ENCODE data around the gene ODR4.
A peak's percentile ranks its signal among the peaks of the same experiment; 100 is the strongest.

The ODR4 gene

DNA sequence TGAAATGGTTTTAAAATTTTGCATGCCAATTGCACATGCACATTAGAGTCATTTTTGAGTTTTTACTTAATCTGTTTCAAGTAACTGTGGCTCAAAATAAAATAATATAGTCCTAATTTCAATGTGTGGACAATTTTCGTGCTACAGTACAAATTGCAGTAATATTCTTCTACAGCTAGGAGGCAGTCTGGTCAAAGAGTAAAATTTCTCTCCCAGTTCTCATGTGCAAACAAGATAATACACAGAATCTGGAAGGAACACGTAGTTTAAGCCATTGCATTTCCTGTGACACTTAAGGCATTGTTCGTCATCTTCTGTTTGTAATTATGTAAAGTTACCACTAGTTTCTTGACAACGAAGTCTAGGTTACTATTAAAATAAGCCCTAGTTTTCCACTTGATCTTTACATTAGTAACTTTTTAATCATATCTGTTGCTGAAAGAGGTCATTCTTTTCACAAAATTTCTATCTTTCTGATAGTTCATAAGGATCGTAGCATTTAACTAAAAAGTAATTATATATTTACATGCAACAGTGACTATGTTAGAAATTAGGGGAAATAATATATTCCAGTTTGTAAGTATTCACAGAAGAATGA lies 28.9 kb downstream of the ODR4 start:
- TF ChIP-seq ZFX (IDR thresholded peaks at IDR 0.05; ENCODE audit: borderline replicate concordance) = no peak
- TF ChIP-seq, protein P1, sequence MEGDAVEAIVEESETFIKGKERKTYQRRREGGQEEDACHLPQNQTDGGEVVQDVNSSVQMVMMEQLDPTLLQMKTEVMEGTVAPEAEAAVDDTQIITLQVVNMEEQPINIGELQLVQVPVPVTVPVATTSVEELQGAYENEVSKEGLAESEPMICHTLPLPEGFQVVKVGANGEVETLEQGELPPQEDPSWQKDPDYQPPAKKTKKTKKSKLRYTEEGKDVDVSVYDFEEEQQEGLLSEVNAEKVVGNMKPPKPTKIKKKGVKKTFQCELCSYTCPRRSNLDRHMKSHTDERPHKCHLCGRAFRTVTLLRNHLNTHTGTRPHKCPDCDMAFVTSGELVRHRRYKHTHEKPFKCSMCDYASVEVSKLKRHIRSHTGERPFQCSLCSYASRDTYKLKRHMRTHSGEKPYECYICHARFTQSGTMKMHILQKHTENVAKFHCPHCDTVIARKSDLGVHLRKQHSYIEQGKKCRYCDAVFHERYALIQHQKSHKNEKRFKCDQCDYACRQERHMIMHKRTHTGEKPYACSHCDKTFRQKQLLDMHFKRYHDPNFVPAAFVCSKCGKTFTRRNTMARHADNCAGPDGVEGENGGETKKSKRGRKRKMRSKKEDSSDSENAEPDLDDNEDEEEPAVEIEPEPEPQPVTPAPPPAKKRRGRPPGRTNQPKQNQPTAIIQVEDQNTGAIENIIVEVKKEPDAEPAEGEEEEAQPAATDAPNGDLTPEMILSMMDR (IDR thresholded peaks at IDR 0.05) = peak; percentile 97
- no peak overlapping the region for H3K27ac ChIP-seq

DNA sequence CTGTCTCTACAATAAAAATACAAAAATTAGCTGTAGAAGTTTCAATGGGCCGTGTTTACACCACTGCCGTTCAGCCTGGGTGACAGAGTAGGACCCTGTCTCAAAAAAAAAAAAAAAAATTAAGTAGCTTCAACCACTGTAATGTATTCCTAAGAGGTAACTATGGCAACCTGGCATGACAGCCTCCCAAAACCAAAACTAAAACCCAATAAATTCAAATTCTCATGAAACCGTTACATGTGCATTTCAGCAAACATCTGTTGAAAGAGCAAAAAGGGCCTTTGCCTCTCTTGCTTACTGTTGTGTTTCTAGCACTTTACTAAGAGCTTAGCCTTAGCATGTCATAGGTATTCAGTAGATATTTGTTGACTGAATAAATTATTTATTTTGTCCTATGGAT lies 33.5 kb downstream of the ODR4 start:
- TF ChIP-seq ZFX (IDR thresholded peaks at IDR 0.05; ENCODE audit: borderline replicate concordance) = no peak
- TF ChIP-seq, protein P1 (IDR thresholded peaks at IDR 0.05) = no peak

DNA sequence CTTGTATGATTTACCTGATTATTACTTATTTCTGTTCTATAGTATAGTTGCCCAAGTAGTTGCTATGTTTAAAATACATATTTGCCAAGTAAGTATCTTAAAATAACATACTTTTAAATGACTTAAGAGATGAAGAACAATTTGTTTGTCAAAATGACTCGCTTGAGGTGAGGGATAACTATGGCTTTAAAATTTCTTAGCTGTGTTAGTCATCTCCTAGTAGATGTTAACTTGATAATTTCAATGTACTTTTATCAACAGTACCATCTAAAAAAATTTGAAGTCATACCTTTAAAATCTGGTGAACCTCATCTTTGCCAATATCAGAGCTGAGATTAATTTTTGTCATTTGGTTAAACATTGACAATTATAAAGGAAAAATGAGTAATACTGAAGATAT lies 37.7 kb downstream of the ODR4 start:
- TF ChIP-seq, protein P1 (IDR thresholded peaks at IDR 0.05) = no peak
- no peak for TF ChIP-seq ZFX (IDR thresholded peaks at IDR 0.05; ENCODE audit: borderline replicate concordance)
- H3K27ac ChIP-seq = no peak overlapping the region

More for the DNA sequence above, 33.5 kb downstream of the ODR4 start:
- no peak overlapping the region for H3K27ac ChIP-seq

DNA sequence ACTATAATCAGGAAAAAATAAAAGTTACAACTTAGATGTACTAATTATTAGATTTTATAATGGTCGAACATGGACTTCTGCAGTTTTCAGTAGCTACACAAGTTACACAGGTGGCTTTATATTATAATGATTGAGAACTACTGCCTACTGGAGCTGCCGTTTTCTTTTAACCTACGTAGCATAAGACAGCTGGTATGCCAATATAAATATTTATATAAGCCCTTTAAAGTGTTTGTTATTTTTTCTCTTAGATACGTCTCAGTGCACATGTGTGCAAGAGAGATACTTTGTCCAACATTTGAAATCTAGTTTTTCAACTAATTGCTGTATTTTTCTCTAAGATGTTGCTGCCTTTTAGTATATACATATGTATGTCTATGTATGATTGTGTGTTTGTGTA lies 42.9 kb downstream of the ODR4 start:
- TF ChIP-seq, protein P1 (IDR thresholded peaks at IDR 0.05) = no peak
- no peak for TF ChIP-seq ZFX (IDR thresholded peaks at IDR 0.05; ENCODE audit: borderline replicate concordance)
- no peak overlapping the region for H3K27ac ChIP-seq

DNA sequence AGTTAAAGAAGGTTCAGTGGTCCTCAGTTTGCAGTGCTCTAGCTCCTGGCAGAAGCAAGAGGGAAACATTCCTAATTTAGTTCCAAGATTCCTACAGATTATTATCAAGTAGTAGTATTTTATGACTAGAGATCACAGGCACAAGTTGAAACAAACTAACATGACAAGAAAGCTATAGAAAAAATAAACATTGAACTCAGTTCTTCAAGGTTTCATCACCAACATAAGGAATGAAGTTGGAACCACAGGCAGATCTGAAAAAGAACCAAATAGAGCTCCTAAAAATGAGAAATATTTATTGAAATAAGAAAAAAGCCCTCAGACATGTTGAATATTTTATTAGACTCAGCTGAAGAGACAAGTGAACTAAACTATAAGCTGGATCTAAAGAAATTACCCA lies 44.7 kb downstream of the ODR4 start:
- no peak overlapping the region for H3K27ac ChIP-seq
- TF ChIP-seq, protein P1 (IDR thresholded peaks at IDR 0.05) = no peak
- TF ChIP-seq ZFX (IDR thresholded peaks at IDR 0.05; ENCODE audit: borderline replicate concordance) = no peak

DNA sequence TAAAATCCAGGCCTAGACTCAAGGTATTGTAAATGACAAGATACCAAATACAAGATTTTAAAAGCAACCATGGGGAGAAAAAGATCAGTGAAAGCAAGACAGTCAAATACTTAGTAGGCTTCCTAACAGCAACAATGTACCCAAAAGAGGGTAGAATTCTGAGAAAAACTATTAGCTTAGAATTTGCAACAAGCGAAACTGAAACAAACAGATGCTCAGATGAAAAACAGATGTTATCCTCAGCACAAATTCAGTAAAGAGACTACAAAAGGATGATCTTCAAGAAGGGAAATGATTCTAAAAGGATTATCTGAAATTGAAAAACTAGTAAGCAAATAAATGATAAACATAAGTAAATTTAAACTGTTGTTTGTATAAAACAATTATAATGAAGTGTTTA lies 45.3 kb downstream of the ODR4 start:
- H3K27ac ChIP-seq = no peak overlapping the region
- no peak for TF ChIP-seq ZFX (IDR thresholded peaks at IDR 0.05; ENCODE audit: borderline replicate concordance)
- TF ChIP-seq, protein P1 (IDR thresholded peaks at IDR 0.05) = no peak

DNA sequence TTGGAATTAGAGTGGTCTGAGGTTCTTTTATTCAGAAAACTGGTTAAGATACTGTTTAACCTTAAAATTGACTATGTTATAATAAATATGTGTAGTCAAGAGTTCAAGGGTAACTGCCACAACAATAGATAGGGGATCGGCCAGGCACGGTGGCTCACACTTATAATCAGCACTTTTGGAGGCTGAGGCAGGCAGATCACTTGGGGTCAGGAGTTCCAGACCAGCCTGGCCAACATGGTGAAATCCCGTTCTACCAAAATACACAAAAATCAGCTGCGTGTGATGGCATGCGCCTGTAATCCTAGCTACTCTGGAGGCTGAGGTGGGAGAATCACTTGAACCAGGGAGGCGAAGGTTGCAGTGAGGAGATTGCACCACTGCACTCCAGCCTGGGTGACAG lies 45.8 kb downstream of the ODR4 start:
- no peak for TF ChIP-seq ZFX (IDR thresholded peaks at IDR 0.05; ENCODE audit: borderline replicate concordance)
- TF ChIP-seq, protein P1 (IDR thresholded peaks at IDR 0.05) = no peak
- no peak overlapping the region for H3K27ac ChIP-seq
